GM12878 (cell line): ENCODE results near the gene IFIT3. TPM values are rescaled to one million over a fixed set of nuclear protein-coding genes. Genes with fewer than 3 reads are reported as not detected.

Experiments used
- ATAC-seq: fragments of 200-7000 bp; cut with Tn5 transposase; 3 replicates; pipeline ENCODE4 v1.9.1; 2020; ENCODE audit warnings: mild to moderate bottlenecking, moderate library complexity
- BruUV-seq: library from RNA; stranded (reverse); fragments of 400-500 nt; replicated peaks from 2 replicates; lab custom pipeline; 2021; lab: Mats Ljungman, UMichigan
- CTCF ChIA-PET: fragments of 300-600 bp; sonication (Branson Sonifier 250); formaldehyde crosslinking; extraction: SDS; loops from one replicate; lab custom pipeline; 2021; ENCODE audit warnings: inconsistent platforms; lab: Yijun Ruan, JAX
- POLR2A ChIA-PET: fragments of 350-600 bp; formaldehyde crosslinking; extraction: SDS; loops from one replicate; lab custom pipeline; 2021; ENCODE audit warnings: inconsistent platforms; lab: Charles Lee
- RAD21 ChIA-PET: fragments of 300-600 bp; sonication (Branson Sonifier 250); formaldehyde crosslinking; loops from one replicate; lab custom pipeline; 2023; ENCODE audit warnings: antibody characterized with exemption; ENCODE audit not compliant: unreplicated experiment; lab: Charles Lee
- SMC1A ChIA-PET: fragments of 300-600 bp; sonication (Branson Sonifier 250); formaldehyde crosslinking; loops from one replicate; lab custom pipeline; 2023; ENCODE audit not compliant: unreplicated experiment, uncharacterized antibody; lab: Charles Lee
- DNase-seq: peaks from one replicate; pipeline ENCODE4 v3.0.0-alpha.2; 2011; ENCODE audit warnings: low read depth, low spot score
- FAIRE-seq: peaks from 3 replicates; lab custom pipeline; 2011; peaks lifted over from hg19 to GRCh38; lab: Jason Lieb, UNC
- H2AFZ ChIP-seq: 2 replicates; pipeline ENCODE4 v1.6.0; 2011; ENCODE audit warnings: low read depth, low read length, control low read depth; ENCODE audit not compliant: control insufficient read depth
- H3K27ac ChIP-seq: 2 replicates; pipeline ENCODE4 v1.5.1; 2011; ENCODE audit warnings: control low read depth; ENCODE audit not compliant: control insufficient read depth, insufficient read depth
- H3K27me3 ChIP-seq, 2 experiments: replicated peaks in 1 of 2; 2 replicates each; pipeline versions ENCODE4 v1.6.0 to v1.6.1; 2011; ENCODE audit warnings: low read length in 1 of 2; ENCODE audit not compliant: control insufficient read depth in 2 of 2, insufficient read depth in 2 of 2
- H3K36me3 ChIP-seq, 2 experiments: 2 replicates each; pipeline ENCODE4 v1.5.1; 2011; ENCODE audit warnings: low read length in 1 of 2; ENCODE audit not compliant: control insufficient read depth in 2 of 2, insufficient read depth in 2 of 2
- H3K4me1 ChIP-seq: 2 replicates; pipeline ENCODE4 v1.6.1; 2011; ENCODE audit warnings: mild to moderate bottlenecking, low read length, moderate library complexity, mixed read lengths; ENCODE audit not compliant: control insufficient read depth, insufficient read depth
- H3K4me2 ChIP-seq: 2 replicates; pipeline ENCODE4 v1.6.0; 2011; ENCODE audit warnings: control low read depth; ENCODE audit not compliant: control insufficient read depth, insufficient read depth
- H3K4me3 ChIP-seq: fragments of 200-600 bp; sonication (generic); 2 replicates; pipeline ENCODE4 v1.5.1; 2016
- H3K79me2 ChIP-seq: 2 replicates; pipeline ENCODE4 v1.6.0; 2011; ENCODE audit warnings: low read length; ENCODE audit not compliant: control insufficient read depth, insufficient read depth
- H3K9ac ChIP-seq: 2 replicates; pipeline ENCODE4 v1.8.0; 2011; ENCODE audit warnings: low read length, control low read depth, mixed read lengths; ENCODE audit not compliant: control insufficient read depth, insufficient read depth
- H3K9me3 ChIP-seq: replicated peaks from 3 replicates; pipeline ENCODE4 v1.5.1; 2011; ENCODE audit warnings: mild to moderate bottlenecking, low read length; ENCODE audit not compliant: control insufficient read depth, insufficient read depth
- H4K20me1 ChIP-seq: 2 replicates; pipeline ENCODE4 v1.6.0; 2011; ENCODE audit not compliant: control insufficient read depth, insufficient read depth
- ATF7 ChIP-seq: fragments of 450-650 bp; IDR thresholded peaks from 2 replicates; pipeline ENCODE4 v1.6.1; 2016; ENCODE audit warnings: low read depth, mild to moderate bottlenecking
- CHD1 ChIP-seq: IDR thresholded peaks from 2 replicates; pipeline ENCODE4 v1.6.1; 2012; ENCODE audit warnings: low read depth, low read length, improper control_type of control experiment
- ESRRA ChIP-seq: IDR thresholded peaks from 2 replicates; pipeline ENCODE4 v1.6.1; 2012; ENCODE audit warnings: mild to moderate bottlenecking, low read length, improper control_type of control experiment
- ETV6 ChIP-seq, 2 experiments: fragments of 450-650 bp in 1 of 2; IDR thresholded peaks in 1 of 2; conservative IDR thresholded peaks in 1 of 2; 2 replicates each; pipeline ENCODE4 v1.6.1; 2014; ENCODE audit warnings: antibody characterized with exemption in 1 of 2, borderline replicate concordance in 1 of 2, low read depth in 1 of 2, mild to moderate bottlenecking in 1 of 2, moderate library complexity in 1 of 2
- POLR2A ChIP-seq: IDR thresholded peaks from 2 replicates; pipeline ENCODE4 v1.6.1; 2011; ENCODE audit warnings: low read depth, mild to moderate bottlenecking, low read length
- USF2 ChIP-seq: IDR thresholded peaks from 2 replicates; pipeline ENCODE4 v1.6.1; 2011; ENCODE audit warnings: low read depth, low read length, improper control_type of control experiment, borderline replicate concordance
- ZNF622 ChIP-seq: fragments of 450-650 bp; IDR thresholded peaks from 2 replicates; pipeline ENCODE4 v1.6.1; 2017; ENCODE audit warnings: mild to moderate bottlenecking, inconsistent platforms
- WGBS: methylation state at CpG from one replicate; pipeline ENCODE4 v1.1.6; 2016; ENCODE audit warnings: low lambda C conversion rate; ENCODE audit not compliant: insufficient replicate concordance, insufficient coverage; ENCODE audit errors: missing lambda C conversion rate; 5-methylcytosine and 5-hydroxymethylcytosine counted together
- in situ Hi-C: fragments of 300-500 bp; cut with MboI; formaldehyde crosslinking; loops from 9 replicates; pipeline ENCODE4 v1.14.3; 2018; ENCODE audit warnings: mixed read lengths
- intact Hi-C: fragments of 100-400 bp; cut with micrococcal nuclease; formaldehyde crosslinking; loops from one replicate; pipeline ENCODE4 v1.14.2; 2022; ENCODE audit not compliant: unreplicated experiment
- polyA plus RNA-seq, 11 experiments: library from polyadenylated mRNA; depleted of rRNA in 4 of 11; unstranded in 6 of 11; stranded (reverse) in 5 of 11; fragments of >200 nt; fragmentation: Nextera tagmentation in 4 of 11; fragmentation: Illumina TruSeq in 1 of 11; extraction: Ambion mirVana in 4 of 11; extraction: Trizol in 1 of 11; gene quantifications; 1 replicate in 1 of 11; 2 replicates in 10 of 11; pipeline versions ENCODE4 v1.2.1 to v1.2.3, GENCODE V29; 2011 to 2016; ENCODE audit warnings: inconsistent platforms in 2 of 11, missing spikeins in 2 of 11, low read depth in 1 of 11
- total RNA-seq, 4 experiments: library from RNA; depleted of rRNA in 3 of 4; stranded (reverse); fragments of >200 nt in 3 of 4; fragmentation: Illumina TruSeq in 1 of 4; extraction: Trizol in 1 of 4; gene quantifications; 2 replicates each; pipeline versions ENCODE4 v1.2.1 to v1.2.3, GENCODE V29; 2013 to 2021

The IFIT3 gene
- total and polyA plus RNA-seq, 10 of the 15 experiments (the other 5 are each of a cell fraction or from before 2014, with no cell fraction given): 27.0 to 70.2 (median 51.1) TPM

DNA sequence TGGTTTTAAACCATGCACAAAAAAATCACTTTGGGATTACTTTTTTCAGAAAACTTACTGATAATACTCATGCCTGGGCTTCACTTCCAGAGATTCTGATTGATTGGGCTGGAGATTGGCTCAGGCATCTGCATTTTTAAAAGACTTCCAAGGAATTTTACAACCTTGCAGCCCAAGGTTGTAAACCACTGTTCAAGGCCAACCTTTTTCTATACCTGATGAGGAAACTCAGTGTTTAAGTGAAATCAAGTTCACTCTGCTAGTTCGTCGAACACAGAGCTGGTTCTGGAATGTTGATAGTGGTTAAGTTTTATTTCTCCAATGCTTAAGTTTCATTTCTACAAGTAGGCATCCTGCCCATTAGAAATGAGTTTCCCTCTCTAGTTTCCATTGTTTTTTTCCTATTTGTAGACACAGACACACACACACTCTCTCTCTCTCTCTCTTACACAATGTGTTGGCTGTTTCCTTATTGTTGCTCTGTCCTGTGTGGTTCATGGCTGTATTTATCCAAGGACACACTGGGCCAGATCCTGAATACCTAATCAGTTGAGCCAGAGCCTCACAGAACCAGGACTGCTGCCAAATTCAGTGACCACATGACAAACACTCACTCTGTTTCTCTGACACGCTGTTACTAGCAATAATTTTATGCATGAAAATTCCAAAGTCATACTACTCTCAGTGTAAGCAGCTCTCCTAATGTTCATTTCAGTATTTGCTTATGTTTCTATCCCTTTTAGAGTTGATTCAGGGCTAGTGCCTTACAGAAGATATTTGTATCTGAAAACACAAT lies 46.3 kb downstream of the IFIT3 start:
- Histone ChIP-seq H3K4me3 (no peak overlapping the region), H3K4me1 (peaks cover 4% of the 10 kb centered on the region), H3K9ac (no peak overlapping the region), H3K4me2 (no peak overlapping the region), H3K9me3 (no peaks in the 10 kb centered on the region), H4K20me1 (no peaks in the 10 kb centered on the region), H3K36me3 (no peaks in the 10 kb centered on the region), H3K79me2 (no peaks in the 10 kb centered on the region), H3K27ac (no peak overlapping the region), H3K27me3 (no peaks in the 10 kb centered on the region), H2AFZ (no peak overlapping the region)
- intact Hi-C loops: no loop called here
- TF ChIP-seq USF2: no peak
- no peak for TF ChIP-seq ETV6 (conservative IDR thresholded peaks at IDR 0.05 in 1 of 2, IDR thresholded peaks at IDR 0.05 in 1 of 2; ENCODE audit: borderline replicate concordance in 1 of 2, low read depth in 1 of 2)
- no peak for TF ChIP-seq POLR2A
- no peak for TF ChIP-seq ZNF622
- TF ChIP-seq CHD1: no peak
- TF ChIP-seq ESRRA: no peak
- no peak for TF ChIP-seq ATF7
- RAD21 ChIA-PET: no interaction called here
- BruUV-seq: no TSS peak
- WGBS: 98% methylated on average over 3 of the region's 3 CpGs
- CTCF ChIA-PET: interaction anchor here (0.8 to 1.6 kb wide), 3 partner anchors 15 to 157 kb away, joined by 3 to 5 read pairs (median 4); no protein-coding TSS in a partner anchor
- ATAC-seq: no peak
- SMC1A ChIA-PET: no interaction called here
- in situ Hi-C loops: no loop called here
- DNase-seq: no peak
- POLR2A ChIA-PET: no interaction called here
- no peak for FAIRE-seq
